ENCODE data around the gene PREX1. TPM values are rescaled to one million over a fixed set of nuclear protein-coding genes. Genes with fewer than 3 reads are reported as not detected.

The PREX1 gene
- total RNA-seq, 1 donor from 2014 or later: 2.9 TPM

GRCh38 chr20:48771542-48771941 lies 56.3 kb downstream of the PREX1 start:
- no peaks in the 10 kb centered on the region for H3K36me3 Mint-ChIP-seq (ENCODE audit: insufficient read depth)
- no peak for DNase-seq (ENCODE audit: low spot score, unreplicated experiment)
- peaks cover 5% of the 10 kb centered on the region for H3K9me3 Mint-ChIP-seq (ENCODE audit: low read depth)
- no peaks in the 10 kb centered on the region for H3K4me1 Mint-ChIP-seq (ENCODE audit: low read depth)
- no peak for TF ChIP-seq CTCF (IDR thresholded peaks at IDR 0.05; ENCODE audit: unreplicated experiment)
- H3K4me3 Mint-ChIP-seq (ENCODE audit: low read depth): no peak overlapping the region
- peaks cover 4% of the 10 kb centered on the region for H3K27me3 Mint-ChIP-seq
- no peak overlapping the region for H3K27ac Mint-ChIP-seq

GRCh38 chr20:48770700-48771442 lies 56.9 kb downstream of the PREX1 start:
- Mint-ChIP-seq H3K27ac (no peak overlapping the region), H3K4me1 (ENCODE audit: low read depth) (no peaks in the 10 kb centered on the region), H3K4me3 (ENCODE audit: low read depth) (no peak overlapping the region), H3K36me3 (ENCODE audit: insufficient read depth) (no peaks in the 10 kb centered on the region), H3K9me3 (ENCODE audit: low read depth) (peaks cover 5% of the 10 kb centered on the region), H3K27me3 (peaks cover 4% of the 10 kb centered on the region)
- DNase-seq (ENCODE audit: low spot score, unreplicated experiment): no peak
- TF ChIP-seq CTCF (IDR thresholded peaks at IDR 0.05; ENCODE audit: unreplicated experiment): no peak

GRCh38 chr20:48769069-48769983 lies 58.5 kb downstream of the PREX1 start:
- Mint-ChIP-seq H3K4me1 (ENCODE audit: low read depth) (no peaks in the 10 kb centered on the region), H3K27me3 (peaks cover 4% of the 10 kb centered on the region), H3K36me3 (ENCODE audit: insufficient read depth) (no peaks in the 10 kb centered on the region), H3K27ac (no peak overlapping the region), H3K4me3 (ENCODE audit: low read depth) (no peak overlapping the region), H3K9me3 (ENCODE audit: low read depth) (peaks cover 6% of the 10 kb centered on the region)
- DNase-seq (ENCODE audit: low spot score, unreplicated experiment): no peak
- TF ChIP-seq CTCF (IDR thresholded peaks at IDR 0.05; ENCODE audit: unreplicated experiment): no peak

GRCh38 chr20:48766961-48767960 lies 60.5 kb downstream of the PREX1 start:
- TF ChIP-seq CTCF (IDR thresholded peaks at IDR 0.05; ENCODE audit: unreplicated experiment): no peak
- Mint-ChIP-seq H3K27ac (no peak overlapping the region), H3K4me1 (ENCODE audit: low read depth) (no peaks in the 10 kb centered on the region), H3K36me3 (ENCODE audit: insufficient read depth) (no peaks in the 10 kb centered on the region), H3K9me3 (ENCODE audit: low read depth) (peaks cover 6% of the 10 kb centered on the region), H3K4me3 (ENCODE audit: low read depth) (no peak overlapping the region), H3K27me3 (peaks cover 4% of the 10 kb centered on the region)
- no peak for DNase-seq (ENCODE audit: low spot score, unreplicated experiment)

Measured in progenitor cell of endocrine pancreas (in vitro differentiated cells).